Psoas muscle (tissue), 8 donors: ENCODE data around the gene OSGEP. TPM values are rescaled to one million over a fixed set of nuclear protein-coding genes. Genes with fewer than 3 reads are reported as not detected.
A peak's percentile ranks its signal among the peaks of the same experiment; 100 is the strongest.

ENCODE experiments used
- ATAC-seq, 4 donors: fragments of 200-7000 bp; cut with Tn5 transposase; one replicate each; pipeline ENCODE4 v1.9.1; 2020; ENCODE audit warnings: moderate library complexity in 3 of 4, mild to moderate bottlenecking in 2 of 4
- DNase-seq, 2 donors: peaks; one replicate each; pipeline ENCODE4 v3.0.0-alpha.2; 2020
- H3K27ac ChIP-seq: fragments of 200-600 bp; one replicate; pipeline ENCODE4 v1.8.0; 2022
- H3K27me3 ChIP-seq, 3 donors: fragments of 200-600 bp in 1 of 3; one replicate each; pipeline versions ENCODE4 v1.6.1 to v1.8.0; 2013 to 2022; ENCODE audit warnings: low read length in 2 of 3, mild to moderate bottlenecking in 2 of 3, moderate library complexity in 1 of 3; ENCODE audit not compliant: insufficient read depth in 3 of 3
- H3K36me3 ChIP-seq, 2 donors: fragments of 200-600 bp in 1 of 2; one replicate each; pipeline versions ENCODE4 v1.6.1 to v1.8.0; 2013 to 2022; ENCODE audit warnings: low read depth in 1 of 2, mild to moderate bottlenecking in 1 of 2, moderate library complexity in 1 of 2; ENCODE audit not compliant: insufficient read depth in 1 of 2
- H3K4me1 ChIP-seq: fragments of 200-600 bp; one replicate; pipeline ENCODE4 v1.8.0; 2022
- H3K4me3 ChIP-seq: fragments of 200-600 bp; one replicate; pipeline ENCODE4 v1.8.0; 2022; ENCODE audit warnings: mild to moderate bottlenecking
- H3K9me3 ChIP-seq: fragments of 200-600 bp; one replicate; pipeline ENCODE4 v1.8.0; 2022
- CTCF ChIP-seq: fragments of 200-600 bp; IDR thresholded peaks from one replicate; pipeline ENCODE4 v1.8.0; 2022; ENCODE audit warnings: antibody characterized with exemption
- WGBS, 3 donors: extraction: QIAGEN DNeasy Blood & Tissue Kit; methylation state at CpG; one replicate each; pipeline versions ENCODE4 v1.1.6 to v1.1.7; 2013; 5-methylcytosine and 5-hydroxymethylcytosine counted together
- intact Hi-C, 2 donors: fragments of 100-400 bp; cut with DNase I; formaldehyde crosslinking; loops; one replicate each; pipeline versions ENCODE4 v1.11.0 to v1.14.2; 2022
- polyA plus RNA-seq, 3 donors: library from polyadenylated mRNA; stranded (reverse); fragments of 200-250 nt; gene quantifications; one replicate each; pipeline ENCODE4 v1.2.3, GENCODE V29; 2013
- total RNA-seq, 4 donors: library from RNA; stranded (reverse); fragmentation: NEBNext Ultra II Directional in 2 of 4; extraction: Animal tissue kit (Norgen Biotek cat#: 25700) in 2 of 4; gene quantifications; one replicate each; pipeline versions ENCODE4 v1.2.1 to v1.2.4, GENCODE V29; 2021 to 2023
- donor health status: healthy with polysubstance abuse.
- donor health status: DM: no; HTN: no; CAD: no; lungs with moderate emphysema.
- donor health status: Bipolar disorder and iron deficiency.
- donor health status: healthy.
- donor health status: DM: yes; HTN: yes; CAD: no.
- donor health status: DM: no; HTN: no; CAD: no.
- donor health status: DM: no; HTN: no; CAD: no.
- donor health status: DM: yes; HTN: yes; CAD: no.

Gene OSGEP
- total and polyA plus RNA-seq, 7 donors, result 16.6 to 24.4 (median 18.2) TPM

DNA sequence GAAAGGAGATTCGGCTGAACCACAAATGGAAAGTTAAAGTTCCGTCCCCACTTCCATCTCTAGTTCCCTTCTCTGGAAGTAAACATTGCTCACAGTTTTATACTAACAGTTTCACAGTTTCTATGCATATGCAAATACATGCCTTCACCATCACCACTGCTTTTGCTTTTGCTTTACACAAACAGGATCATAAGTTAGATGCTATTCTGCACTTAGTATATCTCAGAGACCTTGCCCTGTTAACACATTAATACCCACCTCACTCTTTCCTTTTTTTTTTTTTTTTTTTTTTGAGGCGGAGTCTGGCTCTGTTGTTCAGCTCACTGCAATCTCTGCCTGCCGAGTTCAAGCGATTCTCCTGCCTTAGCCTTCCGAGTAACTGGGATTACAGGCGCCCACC, 42.2 kb downstream of the OSGEP start:
- peaks cover 0 to 11% of the 10 kb centered on the region in 2 donors for H3K36me3 ChIP-seq
- peaks cover 36% of the 10 kb centered on the region for H3K4me1 ChIP-seq
- TF ChIP-seq CTCF, result no peak
- peak overlapping the region; percentile 100 for H3K27ac ChIP-seq
- intact Hi-C loops, result loop anchor here in 1 of 2 donors (2.0 to 5.0 kb wide), 3 partner anchors 42 to 270 kb away; partner anchors contain the start of genes APEX1, OSGEP and RNASE4
- no peaks in the 10 kb centered on the region for H3K27me3 ChIP-seq
- ATAC-seq (no peak), DNase-seq (no peak)
- 10 to 16% (median 13%) methylated on average over 7 of the region's 7 CpGs for WGBS, 3 donors
- peak overlapping the region; percentile 92 for H3K4me3 ChIP-seq
- no peaks in the 10 kb centered on the region for H3K9me3 ChIP-seq

- DNase-seq, result no peak
- peak; percentile 77 to 84 (median 80) for ATAC-seq
- Histone ChIP-seq H3K4me3 (peak overlapping the region; percentile 4), H3K36me3 (peaks cover 6 to 43% of the 10 kb centered on the region in 2 donors), H3K27me3 (no peaks in the 10 kb centered on the region), H3K27ac (peak overlapping the region; percentile 78), H3K9me3 (no peaks in the 10 kb centered on the region), H3K4me1 (peaks cover 34% of the 10 kb centered on the region)
- no peak for TF ChIP-seq CTCF
- intact Hi-C loops, result loop anchor here (5.0 kb wide), 1 partner anchor 62 kb away; no protein-coding TSS in a partner anchor
- 18 to 33% (median 29%) methylated on average over 2 of the region's 2 CpGs for WGBS, 3 donors
Measured at GRCh38 chr14:20409226-20409625, 45.4 kb downstream of the OSGEP start.

- DNase-seq (no peak), ATAC-seq (no peak)
- intact Hi-C loops, result no loop called here
- Histone ChIP-seq H3K4me1 (peaks cover 9% of the 10 kb centered on the region), H3K9me3 (no peaks in the 10 kb centered on the region), H3K4me3 (no peak overlapping the region), H3K27ac (no peak overlapping the region), H3K27me3 (no peaks in the 10 kb centered on the region), H3K36me3 (peaks cover 6 to 100% of the 10 kb centered on the region in 2 donors)
- TF ChIP-seq CTCF, result no peak
- WGBS, 3 donors, result 77 to 87% (median 86%) methylated on average over 11 of the region's 11 CpGs
Measured at GRCh38 chr14:20403521-20403920, 51.1 kb downstream of the OSGEP start.

DNA sequence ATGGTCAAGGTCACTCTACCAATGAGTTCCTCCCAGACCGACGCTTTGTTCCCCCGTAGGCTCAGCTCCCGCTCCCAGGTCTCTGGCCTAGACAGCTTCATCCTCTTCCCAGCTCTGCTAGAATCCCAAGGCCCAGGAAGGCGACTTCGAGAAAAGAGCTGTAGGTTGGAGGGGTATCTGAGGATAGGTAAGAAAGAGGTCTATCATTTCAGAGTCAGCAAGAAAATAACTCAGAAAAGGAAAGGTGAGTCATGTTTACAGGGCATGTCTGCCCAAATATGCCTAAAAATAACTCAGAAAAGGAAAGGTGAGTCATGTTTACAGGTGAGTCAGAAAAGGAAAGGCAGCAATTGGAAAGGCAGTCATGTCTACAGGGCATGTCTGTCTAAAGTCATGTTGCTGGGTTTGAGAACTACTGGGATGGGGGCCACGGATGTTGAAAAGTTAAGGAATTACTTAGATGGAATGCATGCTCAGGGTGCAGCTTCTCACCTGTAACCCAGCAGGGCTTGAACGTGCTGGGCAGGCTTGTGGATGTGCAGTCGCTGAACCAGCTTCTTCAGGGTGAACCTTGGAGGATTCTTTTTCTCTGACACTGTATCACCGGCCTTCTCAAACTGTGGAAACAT, 53.5 kb downstream of the OSGEP start:
- H3K27ac ChIP-seq, result no peak overlapping the region
- no peaks in the 10 kb centered on the region for H3K9me3 ChIP-seq
- DNase-seq (no peak), ATAC-seq (peak in 3 of 4 donors; percentile 19 to 44 (median 37))
- 91 to 92% (median 92%) methylated on average over 10 of the region's 10 CpGs for WGBS, 3 donors
- H3K27me3 ChIP-seq, result no peaks in the 10 kb centered on the region
- no peak overlapping the region for H3K4me3 ChIP-seq
- H3K4me1 ChIP-seq, result no peaks in the 10 kb centered on the region
- no peak for TF ChIP-seq CTCF
- peaks cover 8 to 100% of the 10 kb centered on the region in 2 donors for H3K36me3 ChIP-seq
- intact Hi-C loops, result no loop called here

GRCh38 chr14:20400589-20400964, 54.0 kb downstream of the OSGEP start:
- 95 to 100% (median 96%) methylated on average over 1 of the region's 1 CpG for WGBS, 3 donors
- H3K27me3 ChIP-seq, result no peaks in the 10 kb centered on the region
- no peak for ATAC-seq
- H3K4me1 ChIP-seq, result no peaks in the 10 kb centered on the region
- no peak for TF ChIP-seq CTCF
- H3K27ac ChIP-seq, result no peak overlapping the region
- DNase-seq, result no peak
- intact Hi-C loops, result no loop called here
- peaks cover 8 to 100% of the 10 kb centered on the region in 2 donors for H3K36me3 ChIP-seq
- H3K4me3 ChIP-seq, result no peak overlapping the region
- H3K9me3 ChIP-seq, result no peaks in the 10 kb centered on the region
